Measurements from ENCODE around the gene PCGF1. TPM values are rescaled to one million over a fixed set of nuclear protein-coding genes. Genes with fewer than 3 reads are reported as not detected.

The PCGF1 gene
- total RNA-seq, 1 donor from 2014 or later: 17.9 TPM

DNA sequence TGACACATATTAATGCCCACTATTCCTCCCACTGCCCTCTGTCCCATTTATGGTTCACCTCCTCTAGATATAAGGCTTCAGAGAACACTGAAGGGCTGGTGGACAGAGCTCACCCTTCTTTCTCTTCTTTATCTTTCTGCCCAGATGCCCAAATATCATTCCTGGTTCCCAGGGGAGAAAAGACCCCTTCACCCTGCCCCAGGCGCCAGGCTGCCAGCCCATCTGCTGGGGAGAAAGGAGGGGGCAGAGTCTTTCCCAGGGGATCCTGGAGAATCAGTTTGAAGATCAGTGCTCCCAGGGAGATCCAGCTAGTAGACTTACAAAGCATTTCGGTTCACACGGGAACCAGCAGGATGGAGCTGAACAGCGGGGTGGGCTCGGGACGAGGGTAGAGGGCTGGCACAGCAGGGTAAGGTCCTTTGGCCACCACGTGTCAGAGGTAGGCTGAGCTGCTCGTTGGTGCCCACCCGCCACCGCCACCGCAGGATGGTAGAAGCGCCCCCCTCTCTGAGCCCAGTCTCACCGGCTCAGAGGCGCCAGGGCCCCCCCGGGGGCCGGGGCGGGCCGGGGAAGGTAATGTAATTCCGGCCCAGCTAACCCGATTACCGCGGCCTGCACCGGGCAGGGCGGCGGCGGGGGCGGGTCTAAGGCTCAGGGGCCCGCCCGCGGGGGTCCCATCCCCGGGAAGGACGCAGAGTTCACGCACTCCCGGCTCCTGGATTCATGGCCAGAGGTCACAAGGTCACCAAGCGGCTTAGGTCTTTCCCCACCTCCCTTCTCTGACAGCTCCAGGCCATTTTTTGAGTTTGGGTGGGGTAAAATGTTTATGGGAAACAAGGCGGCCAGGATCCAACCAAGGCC lies 5.5 kb upstream of the PCGF1 start:
- no peak overlapping the region for H2AFZ ChIP-seq (ENCODE audit: low read depth, low read length)
- no peak overlapping the region for H3K4me2 ChIP-seq (ENCODE audit: low read length)
- no peaks in the 10 kb centered on the region for H3K79me2 ChIP-seq (ENCODE audit: insufficient read depth, low read length)
- peaks cover 15% of the 10 kb centered on the region for H3K4me1 ChIP-seq (ENCODE audit: insufficient read depth, low read length)
- no peak overlapping the region for H3K27ac ChIP-seq (ENCODE audit: low read depth, low read length)
- H3K27ac Mint-ChIP-seq (ENCODE audit: unreplicated experiment): peak overlapping the region; percentile 66
- H3K27me3 ChIP-seq (ENCODE audit: insufficient read depth, low read length): peaks cover 73% of the 10 kb centered on the region
- no peak overlapping the region for H3K4me3 ChIP-seq (ENCODE audit: insufficient read depth, low read depth, low read length)
- no peak for TF ChIP-seq EZH2 (IDR thresholded peaks at IDR 0.05; ENCODE audit: insufficient read depth, low read length)
- TF ChIP-seq, protein P1, sequence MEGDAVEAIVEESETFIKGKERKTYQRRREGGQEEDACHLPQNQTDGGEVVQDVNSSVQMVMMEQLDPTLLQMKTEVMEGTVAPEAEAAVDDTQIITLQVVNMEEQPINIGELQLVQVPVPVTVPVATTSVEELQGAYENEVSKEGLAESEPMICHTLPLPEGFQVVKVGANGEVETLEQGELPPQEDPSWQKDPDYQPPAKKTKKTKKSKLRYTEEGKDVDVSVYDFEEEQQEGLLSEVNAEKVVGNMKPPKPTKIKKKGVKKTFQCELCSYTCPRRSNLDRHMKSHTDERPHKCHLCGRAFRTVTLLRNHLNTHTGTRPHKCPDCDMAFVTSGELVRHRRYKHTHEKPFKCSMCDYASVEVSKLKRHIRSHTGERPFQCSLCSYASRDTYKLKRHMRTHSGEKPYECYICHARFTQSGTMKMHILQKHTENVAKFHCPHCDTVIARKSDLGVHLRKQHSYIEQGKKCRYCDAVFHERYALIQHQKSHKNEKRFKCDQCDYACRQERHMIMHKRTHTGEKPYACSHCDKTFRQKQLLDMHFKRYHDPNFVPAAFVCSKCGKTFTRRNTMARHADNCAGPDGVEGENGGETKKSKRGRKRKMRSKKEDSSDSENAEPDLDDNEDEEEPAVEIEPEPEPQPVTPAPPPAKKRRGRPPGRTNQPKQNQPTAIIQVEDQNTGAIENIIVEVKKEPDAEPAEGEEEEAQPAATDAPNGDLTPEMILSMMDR (IDR thresholded peaks at IDR 0.05; ENCODE audit: insufficient read depth, low read depth, low read length): no peak
- FAIRE-seq (no peak), DNase-seq (ENCODE audit: low read depth) (no peak)
- peaks cover 68% of the 10 kb centered on the region for H3K27me3 Mint-ChIP-seq (ENCODE audit: low read depth, unreplicated experiment)
- no peaks in the 10 kb centered on the region for H3K36me3 ChIP-seq (ENCODE audit: insufficient read depth, low read length)
- no peaks in the 10 kb centered on the region for H3K9me3 ChIP-seq (ENCODE audit: insufficient read depth, low read depth, low read length)
- no peak overlapping the region for H3K4me3 Mint-ChIP-seq (ENCODE audit: unreplicated experiment)
- peaks cover 8% of the 10 kb centered on the region for H3K9me3 Mint-ChIP-seq (ENCODE audit: unreplicated experiment)
- H3K36me3 Mint-ChIP-seq (ENCODE audit: low read depth, unreplicated experiment): no peaks in the 10 kb centered on the region
- H3K9ac ChIP-seq (ENCODE audit: low read length): no peak overlapping the region
- H3K4me1 Mint-ChIP-seq (ENCODE audit: low read depth, unreplicated experiment): peaks cover 3% of the 10 kb centered on the region
- peaks cover 6% of the 10 kb centered on the region for H4K20me1 ChIP-seq (ENCODE audit: insufficient read depth, low read length)

DNA sequence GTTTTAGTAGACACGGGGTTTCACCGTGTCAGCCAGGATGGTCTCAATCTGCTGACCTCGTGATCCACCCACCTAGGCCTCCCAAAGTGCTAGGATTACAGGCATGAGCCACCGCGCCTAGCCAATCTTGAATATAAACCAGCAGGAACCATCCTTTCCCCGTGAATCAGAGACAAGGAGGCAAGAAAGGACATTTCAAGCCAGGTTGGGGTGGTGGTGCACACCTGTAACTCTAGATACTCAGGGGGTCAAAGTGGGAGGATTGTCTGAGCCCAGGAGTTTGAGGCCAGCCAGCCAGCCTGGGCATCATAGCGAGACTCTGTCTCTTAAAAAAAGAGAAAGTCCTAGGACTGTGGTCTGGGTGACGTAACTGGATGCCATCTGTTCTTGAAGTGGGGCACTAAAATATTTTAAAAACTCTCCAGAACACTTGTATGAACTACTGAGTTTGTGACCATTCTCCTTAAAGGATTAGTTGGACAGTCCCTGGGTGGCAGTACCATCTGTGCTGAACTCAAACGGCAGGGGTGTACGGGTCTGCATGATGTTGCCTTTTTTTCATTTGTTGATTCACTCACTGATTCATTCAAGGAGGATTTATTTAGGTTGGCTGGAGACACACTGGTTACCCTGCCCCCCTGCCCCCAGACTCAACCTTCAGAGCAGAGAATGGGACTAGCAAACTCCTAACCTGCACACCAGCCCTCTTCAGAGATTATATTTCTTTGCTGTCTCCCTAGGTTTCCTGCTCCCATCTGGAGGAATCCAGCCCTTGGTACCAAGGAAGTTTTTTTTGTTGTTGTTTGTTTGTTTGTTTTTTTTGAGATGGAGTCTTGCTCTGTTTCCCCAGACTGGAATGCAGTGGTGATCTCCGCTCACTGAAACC lies 3.9 kb upstream of the PCGF1 start:
- H2AFZ ChIP-seq (ENCODE audit: low read depth, low read length): no peak overlapping the region
- H3K79me2 ChIP-seq (ENCODE audit: insufficient read depth, low read length): peaks cover 9% of the 10 kb centered on the region
- Mint-ChIP-seq H3K36me3 (ENCODE audit: low read depth, unreplicated experiment) (peaks cover 5% of the 10 kb centered on the region), H3K9me3 (ENCODE audit: unreplicated experiment) (no peaks in the 10 kb centered on the region), H3K4me3 (ENCODE audit: unreplicated experiment) (no peak overlapping the region), H3K27me3 (ENCODE audit: low read depth, unreplicated experiment) (peaks cover 51% of the 10 kb centered on the region), H3K4me1 (ENCODE audit: low read depth, unreplicated experiment) (peaks cover 8% of the 10 kb centered on the region), H3K27ac (ENCODE audit: unreplicated experiment) (no peak overlapping the region)
- peaks cover 23% of the 10 kb centered on the region for H3K4me1 ChIP-seq (ENCODE audit: insufficient read depth, low read length)
- peaks cover 6% of the 10 kb centered on the region for H4K20me1 ChIP-seq (ENCODE audit: insufficient read depth, low read length)
- FAIRE-seq: no peak
- H3K27me3 ChIP-seq (ENCODE audit: insufficient read depth, low read length): peaks cover 59% of the 10 kb centered on the region
- H3K4me3 ChIP-seq (ENCODE audit: insufficient read depth, low read depth, low read length): no peak overlapping the region
- DNase-seq (ENCODE audit: low read depth): no peak
- no peaks in the 10 kb centered on the region for H3K36me3 ChIP-seq (ENCODE audit: insufficient read depth, low read length)
- no peaks in the 10 kb centered on the region for H3K9me3 ChIP-seq (ENCODE audit: insufficient read depth, low read depth, low read length)
- H3K9ac ChIP-seq (ENCODE audit: low read length): no peak overlapping the region
- no peak overlapping the region for H3K4me2 ChIP-seq (ENCODE audit: low read length)
- no peak overlapping the region for H3K27ac ChIP-seq (ENCODE audit: low read depth, low read length)
- TF ChIP-seq, protein P1 (IDR thresholded peaks at IDR 0.05; ENCODE audit: insufficient read depth, low read depth, low read length): no peak
- peak; percentile 49 for TF ChIP-seq EZH2 (IDR thresholded peaks at IDR 0.05; ENCODE audit: insufficient read depth, low read length)
